K562 (cell line): Measurements from ENCODE around the gene FRMD5. TPM values are rescaled to one million over a fixed set of nuclear protein-coding genes. Genes with fewer than 3 reads are reported as not detected.

ENCODE experiments used
- ATAC-seq: fragments of 200-7000 bp; cut with Tn5 transposase; 3 replicates; pipeline ENCODE4 v1.9.1; 2020; ENCODE audit warnings: moderate library complexity
- BruUV-seq: library from RNA; stranded (reverse); fragments of 400-500 nt; replicated peaks from 2 replicates; lab custom pipeline; 2021; lab: Mats Ljungman, UMichigan
- CTCF ChIA-PET: fragments of 300-600 bp; formaldehyde crosslinking; extraction: SDS; loops from one replicate; lab custom pipeline; 2021; ENCODE audit warnings: low intra/inter-chr PET ratio; lab: Yijun Ruan, JAX
- POLR2A ChIA-PET: fragments of 300-600, 350-650 bp; sonication (Branson Sonifier 250); formaldehyde crosslinking; extraction: SDS; loops from one replicate; lab custom pipeline; 2021; ENCODE audit warnings: antibody characterized with exemption, inconsistent platforms; lab: Yijun Ruan, JAX
- DNase-seq, 4 experiments: peaks; one replicate each; pipeline versions ENCODE4 v3.0.0 to v3.0.0-alpha.2; 2011 to 2018; ENCODE audit warnings: low spot score in 3 of 4, mixed read lengths in 3 of 4; ENCODE audit errors: extremely low read depth in 1 of 4
- FAIRE-seq: peaks from 2 replicates; lab custom pipeline; 2011; peaks lifted over from hg19 to GRCh38; lab: Jason Lieb, UNC
- H2AFZ ChIP-seq: 2 replicates; pipeline ENCODE4 v1.6.0; 2011; ENCODE audit warnings: low read depth, low read length, control low read depth, inconsistent platforms
- H3K27ac ChIP-seq: fragments of 200-600 bp; 3 replicates; pipeline ENCODE4 v1.8.0; 2011; ENCODE audit warnings: low read depth, mild to moderate bottlenecking, control low read depth, inconsistent platforms, low read length, moderate library complexity, mixed read lengths; ENCODE audit errors: extremely low read depth
- H3K27me3 ChIP-seq, 2 experiments: fragments of 300-600 bp in 1 of 2; 2 replicates in 1 of 2; 3 replicates in 1 of 2; pipeline versions ENCODE4 v1.6.0 to v1.8.0; 2011; ENCODE audit warnings: inconsistent platforms in 2 of 2, low read length in 2 of 2, mild to moderate bottlenecking in 1 of 2, mixed read lengths in 1 of 2, moderate library complexity in 1 of 2; ENCODE audit not compliant: control insufficient read depth in 2 of 2, insufficient read depth in 2 of 2
- H3K36me3 ChIP-seq: fragments of 300-600 bp; 3 replicates; pipeline ENCODE4 v1.8.0; 2011; ENCODE audit warnings: mild to moderate bottlenecking, low read length, inconsistent platforms; ENCODE audit not compliant: control insufficient read depth, insufficient read depth
- H3K4me1 ChIP-seq, 2 experiments: fragments of 200-600 bp in 1 of 2; replicated peaks in 1 of 2; 2 replicates in 1 of 2; 3 replicates in 1 of 2; pipeline versions ENCODE4 v1.5.1 to v1.8.0; 2011; ENCODE audit warnings: inconsistent platforms in 2 of 2, low read length in 2 of 2, mild to moderate bottlenecking in 1 of 2, mixed read lengths in 1 of 2, moderate library complexity in 1 of 2; ENCODE audit not compliant: control insufficient read depth in 2 of 2, insufficient read depth in 2 of 2
- H3K4me2 ChIP-seq: 2 replicates; pipeline ENCODE4 v1.6.1; 2011; ENCODE audit warnings: low read length, control low read depth, inconsistent platforms, mixed read lengths; ENCODE audit not compliant: insufficient read depth
- H3K4me3 ChIP-seq: fragments of 200-600 bp; sonication (generic), shearing (Covaris generic); 2 replicates; pipeline ENCODE4 v1.5.1; 2016; ENCODE audit warnings: control low read depth, inconsistent platforms
- H3K79me2 ChIP-seq: fragments of 200-600 bp; 3 replicates; pipeline ENCODE4 v1.8.0; 2011; ENCODE audit warnings: low read length, inconsistent platforms; ENCODE audit not compliant: control insufficient read depth, insufficient read depth
- H3K9ac ChIP-seq, 2 experiments: 2 replicates each; pipeline versions ENCODE4 v1.6.0 to v1.6.1; 2011; ENCODE audit warnings: low read depth in 2 of 2, low read length in 2 of 2, control low read depth in 1 of 2, inconsistent platforms in 1 of 2, mild to moderate bottlenecking in 1 of 2, mixed read lengths in 1 of 2; ENCODE audit not compliant: insufficient read depth in 1 of 2
- H3K9me1 ChIP-seq: one replicate; pipeline ENCODE4 v1.6.0; 2011; ENCODE audit warnings: inconsistent platforms, mild to moderate bottlenecking, low read length, moderate library complexity; ENCODE audit not compliant: control insufficient read depth, insufficient read depth
- H3K9me3 ChIP-seq: replicated peaks from 2 replicates; pipeline ENCODE4 v1.5.1; 2011; ENCODE audit warnings: low read depth, low read length, inconsistent platforms; ENCODE audit not compliant: control insufficient read depth, insufficient read depth
- H4K20me1 ChIP-seq: replicated peaks from 2 replicates; pipeline ENCODE4 v1.6.1; 2011; ENCODE audit warnings: low read length, inconsistent platforms, mixed read lengths; ENCODE audit not compliant: control insufficient read depth, insufficient read depth
- CBFB ChIP-seq: sonication (generic); formaldehyde crosslinking; IDR thresholded peaks from 2 replicates; pipeline ENCODE4 v1.4.0; 2020; ENCODE audit warnings: mild to moderate bottlenecking, missing genetic modification reagents
- EP300 ChIP-seq: IDR thresholded peaks from 2 replicates; pipeline ENCODE4 v1.6.1; 2012; ENCODE audit warnings: low read length, improper control_type of control experiment
- MAFF ChIP-seq: IDR thresholded peaks from 2 replicates; pipeline ENCODE4 v1.6.1; 2012; ENCODE audit warnings: low read length, improper control_type of control experiment
- PURB ChIP-seq: sonication (generic); formaldehyde crosslinking; IDR thresholded peaks from 2 replicates; pipeline ENCODE4 v1.9.0; 2021; ENCODE audit warnings: low read depth, mild to moderate bottlenecking, missing genetic modification reagents
- SMAD2 ChIP-seq: fragments of 150-350 bp; IDR thresholded peaks from 2 replicates; pipeline ENCODE4 v1.6.1; 2014; ENCODE audit warnings: low read depth, mild to moderate bottlenecking, low read length
- TSHZ1 ChIP-seq: fragments of 250-450 bp; sonication (Bioruptor Pico); IDR thresholded peaks from 2 replicates; pipeline ENCODE4 v1.4.0; 2020; ENCODE audit warnings: mild to moderate bottlenecking, moderate library complexity
- ZNF184 ChIP-seq: sonication (generic); formaldehyde crosslinking; IDR thresholded peaks from 2 replicates; pipeline ENCODE4 v1.5.0; 2020; ENCODE audit warnings: missing genetic modification reagents
- ZNF551 ChIP-seq: fragments of 250-450 bp; sonication (Bioruptor Pico); IDR thresholded peaks from 2 replicates; pipeline ENCODE4 v1.5.0; 2021; ENCODE audit warnings: mild to moderate bottlenecking, moderate library complexity
- WGBS: fragments of 100-300 bp; shearing (Covaris generic); methylation state at CpG from one replicate; pipeline ENCODE4 v1.1.6; 2016; ENCODE audit warnings: low coverage, mixed read lengths; ENCODE audit not compliant: insufficient coverage; ENCODE audit errors: missing lambda C conversion rate; 5-methylcytosine and 5-hydroxymethylcytosine counted together
- in situ Hi-C: fragments of 300-500 bp; cut with MboI; formaldehyde crosslinking; loops from 4 replicates; pipeline ENCODE4 v1.15.0; 2018; ENCODE audit warnings: inconsistent platforms, mixed read lengths
- intact Hi-C: fragments of 100-400 bp; cut with micrococcal nuclease; formaldehyde crosslinking; loops from 2 replicates; pipeline ENCODE4 v1.14.2; 2022
- polyA plus RNA-seq, 8 experiments: library from polyadenylated mRNA; depleted of rRNA in 4 of 8; stranded (reverse) in 5 of 8; unstranded in 3 of 8; fragments of >200 nt; fragmentation: Nextera tagmentation in 2 of 8; fragmentation: Illumina TruSeq in 1 of 8; extraction: Ambion mirVana in 2 of 8; extraction: Trizol in 1 of 8; gene quantifications; 2 replicates each; pipeline versions ENCODE4 v1.2.1 to v1.2.3, GENCODE V29; 2011 to 2014; ENCODE audit warnings: inconsistent platforms in 1 of 8, missing spikeins in 1 of 8
- total RNA-seq, 7 experiments: library from RNA; depleted of rRNA in 6 of 7; stranded (reverse); fragments of >200 nt in 6 of 7; fragmentation: Illumina TruSeq in 2 of 7; extraction: Trizol in 2 of 7; gene quantifications; 2 replicates each; pipeline versions ENCODE4 v1.2.1 to v1.2.3, GENCODE V29; 2011 to 2021; ENCODE audit warnings: low replicate concordance in 1 of 7
- TF ChIP-seq, protein P1 (sequence below): IDR thresholded peaks from 3 replicates; pipeline ENCODE4 v1.6.1; 2011; ENCODE audit warnings: borderline replicate concordance, mild to moderate bottlenecking; ENCODE audit not compliant: insufficient read length, insufficient read depth
- TF ChIP-seq, protein P2 (sequence below): sonication (generic); formaldehyde crosslinking; IDR thresholded peaks from 2 replicates; pipeline ENCODE4 v1.9.0; 2022; ENCODE audit warnings: mild to moderate bottlenecking, missing genetic modification reagents

The FRMD5 gene
- total and polyA plus RNA-seq, 9 of the 15 experiments (the other 6 are each of a cell fraction or from before 2014, with no cell fraction given): 0.13 to 0.38 TPM; not detected in 7

- in situ Hi-C loops: no loop called here
Measured at GRCh38 chr15:43908516-43909050, 286.5 kb downstream of the FRMD5 start.

More at GRCh38 chr15:43908516-43909050, 286.5 kb downstream of the FRMD5 start:
- POLR2A ChIA-PET: no interaction called here
- DNase-seq (no peak), ATAC-seq (no peak), FAIRE-seq (no peak)
- intact Hi-C loops: loop anchor here (10.0 kb wide), 1 partner anchor 96 kb away; no protein-coding TSS in a partner anchor
- TF ChIP-seq EP300 (no peak), MAFF (no peak), TSHZ1 (no peak), ZNF184 (CRISPR knock-in tag) (no peak), ZNF551 (no peak), CBFB (CRISPR knock-in tag) (no peak), SMAD2 (no peak), PURB (no peak)
- TF ChIP-seq, protein P1, sequence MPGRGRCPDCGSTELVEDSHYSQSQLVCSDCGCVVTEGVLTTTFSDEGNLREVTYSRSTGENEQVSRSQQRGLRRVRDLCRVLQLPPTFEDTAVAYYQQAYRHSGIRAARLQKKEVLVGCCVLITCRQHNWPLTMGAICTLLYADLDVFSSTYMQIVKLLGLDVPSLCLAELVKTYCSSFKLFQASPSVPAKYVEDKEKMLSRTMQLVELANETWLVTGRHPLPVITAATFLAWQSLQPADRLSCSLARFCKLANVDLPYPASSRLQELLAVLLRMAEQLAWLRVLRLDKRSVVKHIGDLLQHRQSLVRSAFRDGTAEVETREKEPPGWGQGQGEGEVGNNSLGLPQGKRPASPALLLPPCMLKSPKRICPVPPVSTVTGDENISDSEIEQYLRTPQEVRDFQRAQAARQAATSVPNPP: no peak
- TF ChIP-seq, protein P2, sequence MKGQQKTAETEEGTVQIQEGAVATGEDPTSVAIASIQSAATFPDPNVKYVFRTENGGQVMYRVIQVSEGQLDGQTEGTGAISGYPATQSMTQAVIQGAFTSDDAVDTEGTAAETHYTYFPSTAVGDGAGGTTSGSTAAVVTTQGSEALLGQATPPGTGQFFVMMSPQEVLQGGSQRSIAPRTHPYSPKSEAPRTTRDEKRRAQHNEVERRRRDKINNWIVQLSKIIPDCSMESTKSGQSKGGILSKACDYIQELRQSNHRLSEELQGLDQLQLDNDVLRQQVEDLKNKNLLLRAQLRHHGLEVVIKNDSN (CRISPR knock-in tag): no peak
- Histone ChIP-seq H3K27ac (no peak overlapping the region), H3K4me2 (no peak overlapping the region), H3K9ac (no peak overlapping the region), H3K79me2 (no peaks in the 10 kb centered on the region), H3K4me1 (no peaks in the 10 kb centered on the region), H3K9me1 (no peaks in the 10 kb centered on the region), H4K20me1 (no peaks in the 10 kb centered on the region), H2AFZ (no peak overlapping the region), H3K36me3 (no peaks in the 10 kb centered on the region), H3K4me3 (no peak overlapping the region), H3K9me3 (no peaks in the 10 kb centered on the region), H3K27me3 (peaks cover 7% of the 10 kb centered on the region in 2 experiments; a peak in 3 of 5 replicates)
- WGBS: 15% methylated on average over 4 of the region's 4 CpGs
- CTCF ChIA-PET: no interaction called here
- no TSS peak for BruUV-seq
